Lower lobe of right lung (tissue), 2 donors: ENCODE results near the gene PLCB2. TPM values are rescaled to one million over a fixed set of nuclear protein-coding genes. Genes with fewer than 3 reads are reported as not detected.

ENCODE experiments used
- ATAC-seq, 2 donors: fragments of 200-7000 bp; cut with Tn5 transposase; one replicate each; pipeline ENCODE4 v1.9.1; 2020 to 2022; ENCODE audit warnings: mild to moderate bottlenecking in 2 of 2, moderate library complexity in 2 of 2
- DNase-seq: peaks from one replicate; pipeline ENCODE4 v3.0.0-alpha.2; 2020
- H3K27ac ChIP-seq: fragments of 200-600 bp; one replicate; pipeline ENCODE4 v1.8.0; 2022
- H3K27me3 ChIP-seq: fragments of 200-600 bp; one replicate; pipeline ENCODE4 v1.8.0; 2022; ENCODE audit warnings: low read depth
- H3K36me3 ChIP-seq: fragments of 200-600 bp; one replicate; pipeline ENCODE4 v1.8.0; 2022; ENCODE audit warnings: mild to moderate bottlenecking
- H3K4me1 ChIP-seq: fragments of 200-600 bp; one replicate; pipeline ENCODE4 v1.8.0; 2022
- H3K4me3 ChIP-seq: fragments of 200-600 bp; one replicate; pipeline ENCODE4 v1.8.0; 2022; ENCODE audit warnings: mild to moderate bottlenecking
- H3K9me3 ChIP-seq: fragments of 200-600 bp; one replicate; pipeline ENCODE4 v1.8.0; 2022
- CTCF ChIP-seq: fragments of 200-600 bp; IDR thresholded peaks from one replicate; pipeline ENCODE4 v1.8.0; 2022; ENCODE audit warnings: antibody characterized with exemption, mild to moderate bottlenecking
- intact Hi-C: fragments of 100-400 bp; cut with DNase I; formaldehyde crosslinking; loops from one replicate; pipeline ENCODE4 v1.11.0; 2022
- total RNA-seq: library from RNA; stranded (reverse); fragmentation: NEBNext Ultra II Directional; extraction: Animal tissue kit (Norgen Biotek cat#: 25700); gene quantifications from one replicate; pipeline ENCODE4 v1.2.1, GENCODE V29; 2021
- donor health status: DM: no; HTN: yes; CAD: no; lungs with severe emphysema.

The PLCB2 gene
- total RNA-seq, 1 donor from 2014 or later = 105 TPM

GRCh38 chr15:40292246-40292645 lies 15.5 kb downstream of the PLCB2 start:
- no peak for DNase-seq
- no peak for ATAC-seq
- peaks cover 15% of the 10 kb centered on the region for H3K4me1 ChIP-seq
- peaks cover 36% of the 10 kb centered on the region for H3K36me3 ChIP-seq
- no peak for TF ChIP-seq CTCF
- H3K27me3 ChIP-seq = peaks cover 10% of the 10 kb centered on the region
- H3K27ac ChIP-seq = no peak overlapping the region
- no peak overlapping the region for H3K4me3 ChIP-seq
- H3K9me3 ChIP-seq = no peaks in the 10 kb centered on the region
- intact Hi-C loops = no loop called here

GRCh38 chr15:40290918-40291574 lies 16.7 kb downstream of the PLCB2 start:
- peaks cover 15% of the 10 kb centered on the region for H3K4me1 ChIP-seq
- no peak for TF ChIP-seq CTCF
- peak overlapping the region; percentile 42 for H3K4me3 ChIP-seq
- no peaks in the 10 kb centered on the region for H3K9me3 ChIP-seq
- H3K36me3 ChIP-seq = peaks cover 36% of the 10 kb centered on the region
- intact Hi-C loops = no loop called here
- DNase-seq (no peak), ATAC-seq (peak; percentile 79 to 85)
- H3K27me3 ChIP-seq = peaks cover 10% of the 10 kb centered on the region
- H3K27ac ChIP-seq = no peak overlapping the region

- DNase-seq = no peak
- intact Hi-C loops = no loop called here
- H3K4me3 ChIP-seq = no peak overlapping the region
These were observed 17.2 kb downstream of the PLCB2 start for GRCh38 chr15:40290545-40290917.

GRCh38 chr15:40289140-40289775 lies 18.5 kb downstream of the PLCB2 start:
- no peak for ATAC-seq
- intact Hi-C loops = no loop called here
- peaks cover 29% of the 10 kb centered on the region for H3K36me3 ChIP-seq

More at GRCh38 chr15:40290545-40290917, 17.2 kb downstream of the PLCB2 start:
- no peak for TF ChIP-seq CTCF
- peaks cover 10% of the 10 kb centered on the region for H3K27me3 ChIP-seq
- H3K27ac ChIP-seq = no peak overlapping the region
- no peaks in the 10 kb centered on the region for H3K9me3 ChIP-seq
- peaks cover 36% of the 10 kb centered on the region for H3K36me3 ChIP-seq
- no peak for ATAC-seq
- peaks cover 20% of the 10 kb centered on the region for H3K4me1 ChIP-seq

GRCh38 chr15:40287968-40288367 lies 19.8 kb downstream of the PLCB2 start:
- TF ChIP-seq CTCF = no peak
- no peak overlapping the region for H3K4me3 ChIP-seq
- no peaks in the 10 kb centered on the region for H3K9me3 ChIP-seq
- H3K27me3 ChIP-seq = peaks cover 22% of the 10 kb centered on the region
- DNase-seq (no peak), ATAC-seq (no peak)
- H3K36me3 ChIP-seq = peaks cover 26% of the 10 kb centered on the region
- intact Hi-C loops = no loop called here
- no peak overlapping the region for H3K27ac ChIP-seq
- H3K4me1 ChIP-seq = peaks cover 30% of the 10 kb centered on the region

More at GRCh38 chr15:40289140-40289775, 18.5 kb downstream of the PLCB2 start:
- H3K27ac ChIP-seq = no peak overlapping the region
- H3K9me3 ChIP-seq = no peaks in the 10 kb centered on the region
- peaks cover 10% of the 10 kb centered on the region for H3K27me3 ChIP-seq
- no peak for DNase-seq
- peaks cover 23% of the 10 kb centered on the region for H3K4me1 ChIP-seq
- H3K4me3 ChIP-seq = no peak overlapping the region
- no peak for TF ChIP-seq CTCF
